ENCODE results near the gene C19orf33. TPM values are rescaled to one million over a fixed set of nuclear protein-coding genes. Genes with fewer than 3 reads are reported as not detected.
A peak's percentile ranks its signal among the peaks of the same experiment; 100 is the strongest.

C19orf33 gene
- total and polyA plus RNA-seq, 9 of the 15 experiments (the other 6 are each of a cell fraction or from before 2014, with no cell fraction given): 3.2 TPM; not detected in 8

- Histone ChIP-seq H3K4me1 (replicated peaks in 1 of 2; ENCODE audit: control insufficient read depth in 2 of 2, insufficient read depth in 2 of 2, low read length in 2 of 2) (peaks cover 0 to 4% of the 10 kb centered on the region in 2 experiments; a peak in 2 of 5 replicates), H3K9ac (ENCODE audit: insufficient read depth in 1 of 2, low read depth in 2 of 2, low read length in 2 of 2) (no peak overlapping the region), H3K9me1 (ENCODE audit: control insufficient read depth, insufficient read depth, low read length) (no peaks in the 10 kb centered on the region), H3K79me2 (ENCODE audit: control insufficient read depth, insufficient read depth, low read length) (no peaks in the 10 kb centered on the region), H3K9me3 (replicated peaks; ENCODE audit: control insufficient read depth, insufficient read depth, low read depth, low read length) (no peaks in the 10 kb centered on the region), H2AFZ (ENCODE audit: low read depth, low read length) (no peak overlapping the region), H3K4me3 (no peak overlapping the region), H3K36me3 (ENCODE audit: control insufficient read depth, insufficient read depth, low read length) (no peaks in the 10 kb centered on the region), H4K20me1 (replicated peaks; ENCODE audit: control insufficient read depth, insufficient read depth, low read length) (no peaks in the 10 kb centered on the region), H3K27me3 (ENCODE audit: control insufficient read depth in 2 of 2, insufficient read depth in 2 of 2, low read length in 2 of 2) (no peaks in the 10 kb centered on the region), H3K27ac (ENCODE audit: extremely low read depth, low read depth, low read length) (no peak overlapping the region), H3K4me2 (ENCODE audit: insufficient read depth, low read length) (no peak overlapping the region)
- no peak for DNase-seq (ENCODE audit: extremely low read depth in 1 of 4, low spot score in 3 of 4)
- ChIA-PET POLR2A (interaction anchor here (0.6 to 2.0 kb wide), 2 partner anchors 14 to 37 kb away, joined by 3 to 8 read pairs; partner anchors contain the start of gene GGN), CTCF (ENCODE audit: low intra/inter-chr PET ratio) (interaction anchor here (0.6 kb wide), 1 partner anchor 96 kb away, joined by 6 read pairs; no protein-coding TSS in a partner anchor)
- TF ChIP-seq PRDM10 (IDR thresholded peaks at IDR 0.05; ENCODE audit: partially characterized antibody) (peak; percentile 64), NR1H2 (CRISPR knock-in tag; IDR thresholded peaks at IDR 0.05) (no peak), TCF3 (CRISPR knock-in tag; IDR thresholded peaks at IDR 0.05) (no peak)
- no peak for ATAC-seq
- no peak for FAIRE-seq
- intact Hi-C loops (cut with micrococcal nuclease): no loop called here
- BruUV-seq (replicated peaks): no TSS peak
- in situ Hi-C loops (cut with MboI): no loop called here
- 37% methylated on average over 3 of the region's 3 CpGs for WGBS (ENCODE audit: insufficient coverage, low coverage, missing lambda C conversion rate)
Observed at GRCh38 chr19:38350883-38351282, 46.8 kb downstream of the C19orf33 start.

Measured in K562 (cell line).